NCI-H187 (cell line): ENCODE data around the gene KCP.

Experiments
- DNase-seq, 2 experiments: peaks; one replicate each; lab custom pipeline; 2025; lab: John Stamatoyannopoulos, UW

Gene KCP

DNA sequence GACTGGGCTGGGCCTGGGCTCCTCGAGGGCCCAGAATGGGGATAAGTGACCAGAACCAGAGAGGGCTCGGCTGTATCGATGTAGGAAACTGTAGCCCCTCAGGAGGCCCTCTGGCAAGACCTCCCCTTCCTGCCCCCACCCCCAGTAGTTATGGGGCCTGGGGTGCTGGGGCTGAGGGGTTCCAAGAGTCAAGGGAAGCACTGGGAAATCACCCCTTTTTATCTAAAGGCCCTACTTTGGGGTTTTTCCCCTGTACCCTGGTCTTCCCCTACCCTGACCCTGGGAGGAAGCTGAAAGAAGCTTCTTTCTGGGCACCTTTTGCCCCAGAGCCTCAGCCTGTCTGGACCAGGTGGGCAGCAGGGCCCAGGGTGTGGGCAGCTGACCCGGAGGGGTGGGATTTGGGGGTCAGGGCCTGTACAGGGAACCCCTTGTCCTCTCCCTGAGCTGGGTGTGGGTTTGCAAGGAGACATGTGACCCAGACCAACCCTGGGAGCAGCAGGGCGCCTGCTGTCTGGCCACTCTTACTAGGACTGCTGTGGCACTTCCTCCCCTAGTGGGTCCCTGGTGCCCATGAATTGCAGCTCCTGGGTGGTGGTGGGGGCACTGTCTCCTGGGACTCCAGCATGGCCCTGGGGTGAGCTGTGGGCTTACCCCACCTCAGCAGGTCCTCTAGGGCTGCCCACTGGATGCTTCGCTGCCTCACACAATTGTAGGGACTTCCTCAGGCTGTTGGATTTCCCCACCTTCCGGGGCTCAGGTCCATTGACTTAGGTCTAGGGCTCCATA is 28.8 kb upstream of the KCP start:
- no peak for DNase-seq

DNA sequence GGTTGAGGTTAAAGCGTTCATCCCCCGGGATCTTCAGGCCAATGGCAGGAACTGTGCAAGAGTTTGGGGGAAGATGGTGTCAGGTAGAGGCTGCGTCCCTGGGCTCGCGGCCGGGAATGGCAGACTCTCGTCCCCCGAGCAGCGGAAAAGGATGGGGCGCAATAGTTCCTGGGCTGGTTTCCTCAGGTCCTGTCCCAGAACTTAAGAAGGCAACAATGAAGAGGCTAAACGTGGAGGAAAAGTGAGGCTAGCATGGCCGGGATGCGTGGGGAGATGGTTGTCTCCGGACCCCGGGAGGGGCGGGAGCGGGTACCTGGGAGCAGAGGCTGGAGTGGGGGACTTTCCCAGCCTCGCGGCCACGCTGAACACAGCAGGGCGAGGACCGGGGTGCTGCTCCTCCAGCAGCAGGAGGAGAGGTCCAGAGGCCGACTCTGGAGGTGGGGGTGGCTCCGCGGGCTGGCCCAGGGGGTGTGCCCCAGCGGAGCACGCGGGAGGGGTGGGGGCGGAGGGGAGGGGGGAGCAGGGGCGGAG is 28.1 kb upstream of the KCP start:
- no peak for DNase-seq

DNA sequence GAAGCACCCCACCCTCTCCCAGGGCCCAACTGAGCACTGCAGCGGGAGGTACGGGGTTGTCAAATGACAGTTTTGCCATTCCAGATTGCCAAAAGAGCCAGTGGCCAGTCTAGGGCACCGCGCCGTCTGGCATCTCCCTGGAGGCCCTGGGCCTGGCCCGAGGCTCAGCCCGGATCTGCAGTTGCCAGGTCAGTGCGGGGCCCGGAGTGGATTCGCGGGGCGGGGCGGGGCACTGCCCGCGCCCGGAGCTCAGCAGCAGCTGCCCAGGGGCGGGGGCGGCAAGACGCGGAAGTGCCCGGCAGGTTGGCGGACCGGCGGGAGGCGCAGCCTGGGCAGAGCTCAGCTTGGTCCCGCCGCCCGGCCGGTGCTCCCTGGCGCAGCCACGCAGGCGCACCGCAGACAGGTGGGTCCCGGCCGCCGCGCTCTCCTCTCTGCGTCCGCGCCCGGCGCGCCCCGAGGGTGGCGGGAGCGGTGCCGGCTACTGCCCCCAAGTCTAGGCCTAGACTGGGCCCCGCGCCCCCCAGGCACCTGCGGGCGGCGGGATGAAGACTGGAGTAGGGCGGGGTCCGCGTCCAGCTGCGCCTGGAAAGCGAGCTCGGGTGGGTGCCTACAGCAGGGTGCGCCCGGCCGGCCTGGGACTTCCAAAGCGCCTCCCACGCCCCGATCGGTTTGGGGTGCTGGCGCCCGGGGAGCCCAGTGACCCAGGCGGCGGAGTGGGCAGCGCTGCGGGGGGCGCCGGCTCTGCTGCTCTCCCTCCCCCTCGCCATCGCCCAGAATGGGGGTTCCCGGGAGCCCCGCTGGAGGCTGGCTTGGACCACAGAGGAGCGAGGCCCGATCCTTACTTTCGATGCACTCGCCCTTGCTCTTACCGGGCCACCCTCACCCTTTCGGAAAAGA is 27.4 kb upstream of the KCP start, which contains the start of gene IRF5:
Gene IRF5, plus strand, starts transcription at position 281 of the 897 bp plus-strand sequence. CDS start 4,155 bp downstream, outside the sequence.
- DNase-seq = no peak

- no peak for DNase-seq
These were observed 26.8 kb upstream of the KCP start for GRCh38 chr7:128937271-128937646.

DNA sequence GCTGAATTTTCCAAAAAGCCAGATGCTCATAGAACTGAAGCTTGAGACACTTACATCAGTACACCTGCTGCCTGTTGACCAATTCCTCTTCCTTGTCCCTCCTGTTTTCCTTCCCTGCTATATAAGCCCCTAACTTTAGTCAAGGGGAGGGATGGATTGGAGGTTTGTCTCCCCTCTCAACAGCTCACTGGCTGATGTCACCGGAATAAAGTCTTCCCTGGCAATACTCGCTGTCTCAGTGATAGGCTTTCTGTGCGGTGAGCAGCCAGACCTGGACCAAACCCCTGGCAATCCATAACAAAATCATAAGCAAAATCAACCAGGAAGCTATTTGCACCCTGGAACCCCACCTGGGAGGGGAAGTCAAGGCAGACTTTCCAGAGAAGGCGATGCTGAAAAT is 26.3 kb upstream of the KCP start:
- no peak for DNase-seq

DNA sequence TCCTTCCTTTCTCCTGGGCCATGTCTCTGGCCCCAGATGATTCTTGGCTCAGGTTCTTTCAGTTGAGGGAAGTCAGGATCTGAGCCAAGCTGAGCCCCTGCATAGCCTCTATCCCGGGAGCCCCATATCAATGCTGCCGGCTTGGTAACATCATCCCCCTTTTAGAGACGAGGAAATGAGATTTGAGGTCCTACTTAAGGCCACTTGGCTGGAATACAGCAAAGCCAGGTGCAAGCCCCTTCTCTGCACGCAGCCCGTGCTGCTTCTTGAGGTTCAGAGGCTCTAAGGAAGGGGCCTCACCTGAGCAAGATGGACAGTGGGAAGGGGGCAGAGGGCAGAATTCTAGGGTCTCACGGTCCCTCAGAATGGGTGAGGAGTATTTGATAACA is 24.8 kb upstream of the KCP start:
- DNase-seq = no peak

GRCh38 chr7:128934361-128935341 is 24.1 kb upstream of the KCP start:
- DNase-seq = no peak

GRCh38 chr7:128933180-128933891 is 22.8 kb upstream of the KCP start:
- no peak for DNase-seq

- no peak for DNase-seq
These were observed 22.3 kb upstream of the KCP start for GRCh38 chr7:128932862-128933179.

GRCh38 chr7:128931965-128932861 is 21.7 kb upstream of the KCP start:
- no peak for DNase-seq

DNA sequence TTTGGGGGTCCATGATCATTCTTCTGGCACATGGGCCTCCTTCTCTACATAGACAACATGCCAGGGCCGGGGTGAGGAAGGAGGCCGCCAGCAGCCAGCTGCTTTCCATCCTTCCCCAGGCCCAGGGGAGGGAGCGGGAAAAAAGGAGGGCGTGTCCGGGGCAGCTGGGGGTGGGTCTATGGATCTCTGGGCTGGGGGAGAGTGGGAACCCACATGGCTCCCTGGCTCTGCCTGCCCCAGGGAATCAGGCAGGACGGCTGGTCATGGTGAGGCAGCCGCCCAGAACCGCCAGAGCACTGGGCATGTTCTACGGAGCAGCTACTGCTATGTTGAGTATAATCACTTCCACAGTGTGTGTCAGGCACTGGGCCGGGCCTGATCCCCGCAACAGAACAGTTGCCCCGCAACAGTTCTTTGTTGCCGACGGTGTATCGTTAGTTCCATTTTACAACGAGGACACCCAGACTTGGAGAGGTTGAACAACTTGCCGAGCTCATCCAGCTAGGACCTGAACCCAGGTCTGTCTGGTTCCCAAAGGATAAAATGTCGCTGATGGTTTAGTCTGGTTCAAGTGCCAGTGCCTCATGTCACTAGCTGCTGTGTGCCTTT is 20.8 kb upstream of the KCP start:
- DNase-seq = no peak

GRCh38 chr7:128928882-128929788 is 18.6 kb upstream of the KCP start:
- no peak for DNase-seq

GRCh38 chr7:128928159-128928813 is 17.8 kb upstream of the KCP start:
- DNase-seq = no peak

GRCh38 chr7:128924707-128925588 is 14.4 kb upstream of the KCP start:
- DNase-seq = no peak

- no peak for DNase-seq
These were observed 12.9 kb upstream of the KCP start for GRCh38 chr7:128923411-128923800.

- no peak for DNase-seq
These were observed 12.2 kb upstream of the KCP start for GRCh38 chr7:128922496-128923410.
